ENCODE data around the gene MYH10.

- TF ChIP-seq, protein P1, sequence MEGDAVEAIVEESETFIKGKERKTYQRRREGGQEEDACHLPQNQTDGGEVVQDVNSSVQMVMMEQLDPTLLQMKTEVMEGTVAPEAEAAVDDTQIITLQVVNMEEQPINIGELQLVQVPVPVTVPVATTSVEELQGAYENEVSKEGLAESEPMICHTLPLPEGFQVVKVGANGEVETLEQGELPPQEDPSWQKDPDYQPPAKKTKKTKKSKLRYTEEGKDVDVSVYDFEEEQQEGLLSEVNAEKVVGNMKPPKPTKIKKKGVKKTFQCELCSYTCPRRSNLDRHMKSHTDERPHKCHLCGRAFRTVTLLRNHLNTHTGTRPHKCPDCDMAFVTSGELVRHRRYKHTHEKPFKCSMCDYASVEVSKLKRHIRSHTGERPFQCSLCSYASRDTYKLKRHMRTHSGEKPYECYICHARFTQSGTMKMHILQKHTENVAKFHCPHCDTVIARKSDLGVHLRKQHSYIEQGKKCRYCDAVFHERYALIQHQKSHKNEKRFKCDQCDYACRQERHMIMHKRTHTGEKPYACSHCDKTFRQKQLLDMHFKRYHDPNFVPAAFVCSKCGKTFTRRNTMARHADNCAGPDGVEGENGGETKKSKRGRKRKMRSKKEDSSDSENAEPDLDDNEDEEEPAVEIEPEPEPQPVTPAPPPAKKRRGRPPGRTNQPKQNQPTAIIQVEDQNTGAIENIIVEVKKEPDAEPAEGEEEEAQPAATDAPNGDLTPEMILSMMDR (IDR thresholded peaks at IDR 0.05; ENCODE audit: insufficient read depth, low read length, poor library complexity, severe bottlenecking), result no peak
- no peak for TF ChIP-seq EZH2phosphoT487 (conservative IDR thresholded peaks at IDR 0.05; ENCODE audit: low read length)
These were observed 174.8 kb downstream of the MYH10 start for GRCh38 chr17:8455665-8456209.
